Neural progenitor cell (in vitro differentiated cells): Measurements from ENCODE around the gene ARNT2. TPM values are rescaled to one million over a fixed set of nuclear protein-coding genes. Genes with fewer than 3 reads are reported as not detected.

Experiments
- DNase-seq: peaks from one replicate; pipeline ENCODE4 v3.0.0-alpha.2; 2016; ENCODE audit warnings: low spot score
- H2AFZ ChIP-seq: fragments of 200-600 bp; sonication (generic); replicated peaks from 2 replicates; pipeline ENCODE4 v1.6.1; 2016; ENCODE audit warnings: antibody characterized with exemption
- H3F3A ChIP-seq: fragments of 200-600 bp; sonication (generic); 2 replicates; pipeline ENCODE4 v1.6.1; 2016; ENCODE audit warnings: antibody characterized with exemption, low read depth
- H3K27ac ChIP-seq: fragments of 200-600 bp; sonication (generic); 2 replicates; pipeline ENCODE4 v1.5.1; 2016; ENCODE audit warnings: mild to moderate bottlenecking
- H3K27me3 ChIP-seq: fragments of 200-600 bp; sonication (generic); 2 replicates; pipeline ENCODE4 v1.6.1; 2016; ENCODE audit warnings: mild to moderate bottlenecking, moderate library complexity
- H3K36me3 ChIP-seq: fragments of 200-600 bp; sonication (generic); 2 replicates; pipeline ENCODE4 v1.5.1; 2016
- H3K4me1 ChIP-seq: fragments of 200-600 bp; sonication (generic); 2 replicates; pipeline ENCODE4 v1.6.1; 2016; ENCODE audit warnings: mixed run types
- H3K4me2 ChIP-seq: fragments of 200-600 bp; sonication (generic); 2 replicates; pipeline ENCODE4 v1.6.1; 2016
- H3K4me3 ChIP-seq: fragments of 200-600 bp; sonication (generic); 2 replicates; pipeline ENCODE4 v1.5.1; 2016
- H3K79me2 ChIP-seq: fragments of 200-600 bp; sonication (generic); 2 replicates; pipeline ENCODE4 v1.6.1; 2016; ENCODE audit warnings: low read depth
- H3K9ac ChIP-seq: fragments of 200-600 bp; sonication (generic); 2 replicates; pipeline ENCODE4 v1.6.1; 2016
- H3K9me3 ChIP-seq: fragments of 200-600 bp; sonication (generic); 2 replicates; pipeline ENCODE4 v1.5.1; 2016; ENCODE audit warnings: low read depth
- H4K20me1 ChIP-seq: fragments of 200-600 bp; sonication (generic); 2 replicates; pipeline ENCODE4 v1.6.1; 2016; ENCODE audit warnings: low read depth
- H3K27ac Mint-ChIP-seq: 3 replicates; pipeline ENCODE4 v1.8.0; 2021; ENCODE audit warnings: mixed read lengths
- H3K27me3 Mint-ChIP-seq: 2 replicates; pipeline ENCODE4 v1.8.0; 2022; ENCODE audit warnings: low read depth, mild to moderate bottlenecking, inconsistent platforms, moderate library complexity, mixed read lengths; ENCODE audit not compliant: insufficient read depth
- H3K36me3 Mint-ChIP-seq: 3 replicates; pipeline ENCODE4 v1.8.0; 2021; ENCODE audit warnings: mixed read lengths
- H3K4me1 Mint-ChIP-seq: 3 replicates; pipeline ENCODE4 v1.8.0; 2021; ENCODE audit warnings: mixed read lengths
- H3K4me3 Mint-ChIP-seq: 3 replicates; pipeline ENCODE4 v1.8.0; 2021; ENCODE audit warnings: mild to moderate bottlenecking, moderate library complexity, mixed read lengths
- H3K9me3 Mint-ChIP-seq: 3 replicates; pipeline ENCODE4 v1.8.0; 2020; ENCODE audit warnings: mixed read lengths
- CTCF ChIP-seq: fragments of 200-600 bp; sonication (generic); IDR thresholded peaks from 2 replicates; pipeline ENCODE4 v1.5.1; 2017; ENCODE audit warnings: antibody characterized with exemption, mild to moderate bottlenecking
- EZH2 ChIP-seq: fragments of 200-600 bp; sonication (generic); IDR thresholded peaks from 2 replicates; pipeline ENCODE4 v1.6.1; 2017; ENCODE audit warnings: antibody characterized with exemption, mild to moderate bottlenecking, moderate library complexity
- EZH2phosphoT487 ChIP-seq: fragments of 200-600 bp; sonication (generic); IDR thresholded peaks from 2 replicates; pipeline ENCODE4 v1.6.1; 2017; ENCODE audit warnings: antibody characterized with exemption
- total RNA-seq: library from RNA; depleted of rRNA; stranded (reverse); fragments of >200 nt; gene quantifications from 2 replicates; pipeline ENCODE4 v1.2.3, GENCODE V29; 2015; ENCODE audit warnings: low replicate concordance

Gene ARNT2
- total RNA-seq, 1 donor from 2014 or later, result 15.7 TPM

- Histone ChIP-seq H3K9ac (no peak overlapping the region), H3F3A (peaks cover 7% of the 10 kb centered on the region), H3K4me2 (no peak overlapping the region), H3K27me3 (no peaks in the 10 kb centered on the region), H3K4me3 (no peak overlapping the region), H3K79me2 (no peaks in the 10 kb centered on the region), H3K36me3 (no peaks in the 10 kb centered on the region), H3K27ac (no peak overlapping the region), H3K9me3 (no peaks in the 10 kb centered on the region), H4K20me1 (no peaks in the 10 kb centered on the region), H2AFZ (no peak overlapping the region), H3K4me1 (peaks cover 15% of the 10 kb centered on the region)
- DNase-seq, result no peak
- H3K27ac Mint-ChIP-seq, result no peak overlapping the region
- peaks cover 5% of the 10 kb centered on the region for H3K27me3 Mint-ChIP-seq
- no peaks in the 10 kb centered on the region for H3K9me3 Mint-ChIP-seq
- peaks cover 22% of the 10 kb centered on the region for H3K4me1 Mint-ChIP-seq
- H3K36me3 Mint-ChIP-seq, result peaks cover 25% of the 10 kb centered on the region
- TF ChIP-seq EZH2phosphoT487 (no peak), EZH2 (no peak), CTCF (no peak)
- H3K4me3 Mint-ChIP-seq, result no peak overlapping the region
These were observed 86.3 kb downstream of the ARNT2 start for GRCh38 chr15:80490431-80490990.

- no peaks in the 10 kb centered on the region for H3K79me2 ChIP-seq
- peaks cover 26% of the 10 kb centered on the region for H3K4me1 Mint-ChIP-seq
- TF ChIP-seq CTCF (no peak), EZH2 (no peak), EZH2phosphoT487 (no peak)
- no peak overlapping the region for H3K4me2 ChIP-seq
- DNase-seq, result no peak
- H4K20me1 ChIP-seq, result no peaks in the 10 kb centered on the region
- H3K27ac Mint-ChIP-seq, result no peak overlapping the region
- H3K9me3 ChIP-seq, result no peaks in the 10 kb centered on the region
- no peaks in the 10 kb centered on the region for H3K27me3 ChIP-seq
- H2AFZ ChIP-seq, result no peak overlapping the region
- H3K4me3 ChIP-seq, result no peak overlapping the region
- H3K27me3 Mint-ChIP-seq, result peaks cover 5% of the 10 kb centered on the region
- no peak overlapping the region for H3K4me3 Mint-ChIP-seq
- H3K9ac ChIP-seq, result no peak overlapping the region
- no peaks in the 10 kb centered on the region for H3K9me3 Mint-ChIP-seq
- peaks cover 25% of the 10 kb centered on the region for H3K36me3 Mint-ChIP-seq
- H3K4me1 ChIP-seq, result peaks cover 15% of the 10 kb centered on the region
- H3F3A ChIP-seq, result peaks cover 7% of the 10 kb centered on the region
- no peaks in the 10 kb centered on the region for H3K36me3 ChIP-seq
- H3K27ac ChIP-seq, result no peak overlapping the region
These were observed 87.1 kb downstream of the ARNT2 start for GRCh38 chr15:80491163-80491847.

GRCh38 chr15:80492409-80492808 is 88.2 kb downstream of the ARNT2 start:
- Mint-ChIP-seq H3K27me3 (peaks cover 5% of the 10 kb centered on the region), H3K4me1 (peaks cover 26% of the 10 kb centered on the region)

More at GRCh38 chr15:80492409-80492808, 88.2 kb downstream of the ARNT2 start:
- H3F3A ChIP-seq, result peaks cover 7% of the 10 kb centered on the region
- no peaks in the 10 kb centered on the region for H3K9me3 Mint-ChIP-seq
- H3K27me3 ChIP-seq, result no peaks in the 10 kb centered on the region
- H3K4me1 ChIP-seq, result peaks cover 15% of the 10 kb centered on the region
- H3K27ac ChIP-seq, result no peak overlapping the region
- H2AFZ ChIP-seq, result no peak overlapping the region
- H3K9me3 ChIP-seq, result no peaks in the 10 kb centered on the region
- DNase-seq, result no peak
- H4K20me1 ChIP-seq, result no peaks in the 10 kb centered on the region
- no peak overlapping the region for H3K4me3 ChIP-seq
- TF ChIP-seq EZH2phosphoT487, result no peak
- no peak for TF ChIP-seq CTCF
- no peak for TF ChIP-seq EZH2
- H3K36me3 Mint-ChIP-seq, result peaks cover 23% of the 10 kb centered on the region
- no peaks in the 10 kb centered on the region for H3K36me3 ChIP-seq
- no peak overlapping the region for H3K4me2 ChIP-seq
- no peaks in the 10 kb centered on the region for H3K79me2 ChIP-seq
- H3K9ac ChIP-seq, result no peak overlapping the region
- H3K4me3 Mint-ChIP-seq, result no peak overlapping the region
- no peak overlapping the region for H3K27ac Mint-ChIP-seq
